HG03097 (cell line): Measurements from ENCODE around the gene BRAF.
"Not testable (repeated sequence)": the region's sequence is repeated elsewhere in the genome, so short reads cannot be mapped to it uniquely, and the experiment has no call there.

Experiments
- ATAC-seq: cut with Tn5 transposase; IDR thresholded peaks from one replicate; pipeline ENCODE4 v1.9.1; 2021; ENCODE audit not compliant: unreplicated experiment, low FRiP score

Gene BRAF

DNA sequence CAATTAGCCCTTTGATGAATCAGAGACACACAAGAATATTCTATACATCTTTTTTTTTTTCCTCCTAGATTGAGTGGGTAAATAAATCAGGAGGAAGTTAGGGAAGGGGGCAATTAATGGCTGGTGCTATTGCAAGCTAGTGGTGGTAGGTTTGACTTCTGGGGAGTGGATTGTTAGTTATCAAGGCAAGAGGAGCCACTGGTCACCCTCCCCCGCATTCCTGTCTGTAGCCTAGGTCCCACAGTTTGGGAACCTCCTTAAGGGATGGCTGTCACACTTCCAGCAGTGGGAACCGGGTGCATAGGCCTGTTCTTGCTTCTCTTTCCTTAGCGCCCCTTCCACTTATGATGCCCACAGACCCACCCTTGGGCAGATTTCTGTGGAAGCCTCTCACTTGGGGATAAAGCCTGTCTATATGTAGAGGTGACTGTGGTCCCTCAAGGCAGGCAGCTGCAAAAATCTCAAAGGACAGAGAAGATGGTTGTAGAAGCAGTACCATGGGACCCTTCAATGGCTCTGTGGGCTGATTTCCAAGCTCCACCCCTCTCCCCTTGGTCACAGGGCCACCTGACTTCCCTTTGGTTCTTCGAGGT is 254.3 kb downstream of the BRAF start:
- no peak for ATAC-seq

DNA sequence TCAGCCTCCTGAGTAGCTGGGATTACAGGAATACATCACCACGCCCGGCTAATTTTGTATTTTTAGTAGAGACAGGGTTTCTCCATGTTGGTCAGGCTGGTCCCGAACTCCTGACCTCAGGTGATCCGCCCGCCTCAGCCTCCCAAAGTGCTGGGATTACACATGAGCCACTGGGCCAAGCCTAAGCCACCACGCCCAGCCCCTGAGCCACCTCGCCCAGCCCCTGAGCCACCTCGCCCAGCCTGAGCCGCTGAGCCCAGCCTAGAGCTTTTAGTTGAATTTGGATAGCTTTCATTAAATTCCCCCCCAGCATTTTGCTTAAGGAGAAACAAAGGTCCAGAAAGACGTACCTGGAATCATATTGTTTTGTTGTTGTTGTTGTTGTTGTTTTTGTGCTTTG is 254.9 kb downstream of the BRAF start:
- not testable (repeated sequence) for ATAC-seq

DNA sequence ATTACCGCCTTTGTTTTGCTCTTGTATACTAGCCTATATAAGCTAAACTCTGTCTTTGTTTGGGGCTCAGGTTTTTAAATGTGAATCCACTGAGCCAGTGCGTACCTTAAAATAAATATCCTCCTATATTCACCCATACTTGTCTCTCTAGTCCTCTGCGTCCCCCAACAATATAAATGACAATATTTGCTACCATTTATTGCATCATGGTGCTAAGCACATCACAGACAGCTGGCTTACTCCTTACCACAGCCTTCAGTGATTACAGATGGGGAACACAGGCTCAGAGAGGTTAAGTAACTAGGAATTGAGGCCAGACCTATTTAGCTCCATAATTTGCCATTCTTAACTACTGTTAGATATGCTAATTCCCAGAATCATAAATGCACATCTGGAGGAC is 255.4 kb downstream of the BRAF start:
- ATAC-seq: no peak
